DLD1 (cell line): ENCODE data around the gene IFT20.
"Not testable (repeated sequence)": the region's sequence is repeated elsewhere in the genome, so short reads cannot be mapped to it uniquely, and the experiment has no call there.

Experiments used
- in situ Hi-C: cut with HindIII; loops from 2 replicates; pipeline ENCODE4 v1.10.0; 2017; ENCODE audit warnings: low sequenced_read_pairs

The IFT20 gene

GRCh38 chr17:28317099-28317965, 17.9 kb downstream of the IFT20 start:
- in situ Hi-C loops = no loop called here

DNA sequence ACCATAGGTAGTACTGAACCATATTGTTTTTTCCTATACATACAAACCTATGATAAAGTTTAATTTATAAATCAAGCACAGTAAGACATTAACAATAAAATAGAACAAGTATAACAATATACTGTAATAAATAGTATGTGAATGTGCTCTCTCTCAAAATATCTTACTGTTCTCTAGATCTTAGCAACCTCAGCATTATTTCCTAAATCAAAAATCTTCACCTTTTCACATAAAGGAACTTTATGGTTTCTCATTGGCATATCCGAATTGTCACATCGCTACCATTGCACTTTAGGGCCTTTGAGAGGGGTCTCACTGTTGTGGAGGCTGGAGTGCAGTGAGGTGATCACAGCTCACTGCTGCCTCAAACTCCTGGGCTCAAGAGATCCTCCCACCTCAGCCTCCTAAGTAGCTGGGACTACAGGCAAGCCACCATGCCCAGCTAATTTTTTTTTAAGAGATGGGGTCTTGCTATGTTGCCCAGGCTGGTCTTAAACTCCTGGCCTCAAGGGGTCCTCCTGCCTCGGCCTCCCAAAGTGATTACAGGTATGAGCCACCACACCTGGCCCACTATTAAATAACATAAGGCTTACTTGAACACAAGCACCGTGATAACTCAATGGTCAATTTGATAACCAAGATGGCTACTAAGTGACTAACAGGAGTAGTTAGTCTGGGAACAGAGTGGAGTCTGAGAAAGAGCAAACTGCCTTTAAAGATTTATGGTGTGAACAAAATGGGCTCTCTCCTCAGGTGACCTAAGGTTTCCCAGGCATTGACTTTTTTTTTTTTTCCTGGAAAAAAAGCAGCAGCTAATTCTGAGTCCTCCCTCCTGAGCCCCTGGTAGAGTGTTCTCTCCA, 19.2 kb downstream of the IFT20 start:
- in situ Hi-C loops = no loop called here

- in situ Hi-C loops = no loop called here
These were observed 21.4 kb downstream of the IFT20 start for GRCh38 chr17:28313841-28314240.

DNA sequence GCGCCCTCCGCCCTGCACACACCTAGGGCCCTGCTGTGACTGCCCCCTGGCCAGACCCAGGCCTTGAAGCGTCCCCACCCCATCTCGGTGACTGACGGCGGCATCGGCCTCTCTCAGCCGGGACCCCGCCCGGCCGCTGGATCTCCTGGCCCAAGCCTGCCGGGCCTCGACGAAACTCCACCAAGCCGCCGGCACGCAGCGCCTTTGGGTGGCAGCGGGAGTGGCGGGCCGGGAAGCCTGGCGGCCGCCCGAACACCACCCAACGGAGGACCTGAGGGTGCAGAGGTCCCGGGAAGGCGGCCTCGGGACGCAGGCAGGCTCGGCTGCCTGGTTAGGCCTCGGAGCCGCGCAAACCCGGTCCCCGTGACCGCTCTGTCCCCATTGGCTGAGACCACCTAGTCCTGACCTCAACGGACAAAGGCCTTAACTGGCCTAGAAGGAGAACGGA, 28.3 kb downstream of the IFT20 start:
- in situ Hi-C loops = no loop called here

DNA sequence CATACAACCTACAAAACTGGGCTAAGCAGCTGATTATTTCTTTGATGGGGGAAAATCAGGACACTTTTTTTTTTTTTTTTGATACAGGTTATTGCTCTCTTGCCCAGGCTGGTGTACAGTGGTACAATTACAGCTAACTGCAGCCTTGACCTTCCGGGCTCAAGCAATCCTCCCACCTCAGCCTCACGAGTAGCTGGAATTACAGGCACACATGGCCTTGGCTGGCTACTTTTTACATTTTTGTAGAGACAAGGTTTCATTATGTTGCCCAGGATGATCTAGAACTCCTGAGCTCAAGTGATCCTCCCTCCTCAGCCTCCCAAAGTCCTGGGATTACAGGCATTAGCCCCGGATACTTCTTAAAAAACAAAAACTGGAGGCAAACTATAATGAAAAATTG, 36.8 kb downstream of the IFT20 start:
- in situ Hi-C loops = no loop called here

DNA sequence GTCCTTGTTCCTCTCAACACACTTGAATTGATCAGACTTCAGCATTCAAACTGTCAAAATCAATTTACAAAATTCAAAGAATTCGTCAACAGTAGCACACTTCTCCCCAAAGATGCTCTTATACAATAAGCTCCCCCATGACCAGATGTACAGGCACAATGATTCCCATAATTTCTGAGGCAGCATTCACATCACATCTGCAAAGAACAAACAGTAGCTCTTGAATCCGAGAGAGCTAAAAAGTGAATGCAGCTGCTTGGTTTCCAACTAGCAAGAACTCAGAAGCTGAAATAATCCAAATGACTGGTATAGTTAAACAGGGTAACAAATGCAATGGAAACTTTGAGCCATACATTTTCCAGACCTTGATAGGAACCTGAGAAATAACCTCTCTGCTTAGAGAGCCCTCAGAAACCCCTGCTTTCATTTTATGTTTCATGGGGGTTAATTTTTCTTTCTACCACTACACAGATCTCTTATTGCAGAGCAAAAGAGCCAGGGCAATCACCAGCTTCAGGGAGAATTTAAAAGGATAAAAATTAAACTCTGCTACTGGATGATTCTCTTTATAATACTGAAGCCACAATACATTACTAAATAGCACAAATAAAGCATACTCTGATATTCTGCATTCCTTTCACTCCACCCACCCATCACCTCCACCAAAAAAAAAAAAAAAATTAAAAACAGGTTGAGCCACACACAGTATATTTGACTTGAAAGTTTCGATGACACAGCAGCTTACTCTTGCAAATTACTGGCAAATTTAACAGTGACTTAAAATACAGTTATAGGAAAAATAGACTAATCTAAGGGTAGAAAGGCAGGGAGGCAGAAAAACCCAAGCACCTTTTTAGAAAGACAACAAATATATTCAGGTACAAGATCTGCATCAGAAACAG, 39.3 kb downstream of the IFT20 start:
- in situ Hi-C loops = no loop called here

DNA sequence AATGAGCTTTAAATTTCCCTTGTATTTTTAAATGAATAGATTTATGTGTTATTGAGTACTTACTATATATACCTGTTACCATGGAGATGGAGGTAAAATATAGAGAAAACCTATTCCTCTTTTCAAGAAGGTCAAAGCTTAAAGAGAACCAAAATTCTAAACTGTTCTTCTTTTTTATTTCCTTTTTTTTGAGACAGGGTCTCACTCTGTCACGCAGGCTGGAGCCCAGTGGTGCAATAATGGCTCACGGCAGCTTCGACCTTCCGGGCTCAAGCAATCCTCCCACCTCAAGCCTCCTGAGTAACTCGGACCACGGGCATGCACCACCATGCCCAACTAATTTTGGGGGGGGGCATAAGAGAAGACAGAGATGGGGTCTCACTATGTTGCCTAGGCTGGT, 41.3 kb downstream of the IFT20 start:
- in situ Hi-C loops = no loop called here

DNA sequence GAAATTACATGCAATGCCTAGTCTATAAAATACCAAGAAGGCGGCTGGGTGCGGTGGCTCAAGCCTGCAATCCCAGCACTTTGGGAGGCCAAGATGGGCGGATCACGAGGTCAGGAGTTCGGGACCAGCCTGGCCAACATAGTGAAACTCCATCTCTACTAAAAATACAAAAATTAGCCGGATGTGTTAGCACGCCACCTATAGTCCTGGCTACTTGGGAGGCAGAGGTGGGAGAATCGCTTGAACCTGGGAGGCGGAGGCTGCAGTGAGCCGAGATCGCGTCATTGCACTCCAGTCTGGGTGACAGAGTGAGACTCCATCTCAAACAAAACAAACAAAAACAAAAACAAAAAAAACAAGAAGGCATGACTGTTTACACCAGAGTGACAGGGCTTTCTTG, 42.4 kb downstream of the IFT20 start:
- in situ Hi-C loops = not testable (repeated sequence)

GRCh38 chr17:28291780-28292330, 43.4 kb downstream of the IFT20 start:
- in situ Hi-C loops = no loop called here

DNA sequence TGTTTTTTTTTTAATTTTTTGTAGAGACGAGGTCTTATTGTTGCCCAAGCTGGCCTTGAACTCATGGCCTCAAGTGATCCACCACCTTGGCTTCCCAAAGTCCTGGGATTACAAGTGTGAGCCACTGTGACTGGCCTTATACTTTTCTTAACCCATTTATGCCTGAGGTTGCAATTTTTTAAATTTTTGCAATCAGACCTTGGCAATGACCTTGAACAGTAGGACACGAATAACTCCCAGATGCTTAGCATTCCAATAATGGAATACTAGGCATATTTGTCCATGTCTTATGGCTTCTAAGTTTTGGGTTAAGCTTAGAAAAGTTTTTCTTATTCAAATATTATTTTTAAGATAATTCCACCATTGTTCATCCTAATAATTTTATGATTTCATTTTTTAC, 44.6 kb downstream of the IFT20 start:
- in situ Hi-C loops = no loop called here

DNA sequence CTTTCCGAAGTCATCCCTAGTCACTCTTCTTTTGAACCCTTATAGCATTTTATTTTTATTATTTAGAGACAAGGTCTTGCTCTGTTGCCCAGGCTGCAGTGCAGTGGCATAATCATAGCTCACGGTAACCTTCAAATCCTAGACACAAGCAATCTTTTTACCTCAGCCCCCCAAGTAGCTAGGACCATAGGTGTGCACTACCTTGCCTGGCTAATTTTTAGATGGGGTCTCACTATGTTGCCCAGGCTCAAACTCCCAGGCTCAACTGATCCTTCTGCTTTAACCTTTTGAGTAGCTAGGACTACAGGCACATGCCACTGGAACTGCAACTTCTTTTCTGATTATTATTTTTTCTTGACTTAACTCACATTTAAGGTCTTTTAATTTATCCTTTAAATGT, 49.3 kb downstream of the IFT20 start:
- in situ Hi-C loops = no loop called here

GRCh38 chr17:28282596-28282995, 52.7 kb downstream of the IFT20 start:
- in situ Hi-C loops = no loop called here

- in situ Hi-C loops = no loop called here
These were observed 54.4 kb downstream of the IFT20 start for GRCh38 chr17:28280826-28281225.

- in situ Hi-C loops = no loop called here
These were observed 55.9 kb downstream of the IFT20 start for GRCh38 chr17:28279411-28279810.
